ENCODE results near the gene P2RX7.
A peak's percentile ranks its signal among the peaks of the same experiment; 100 is the strongest.

DNA sequence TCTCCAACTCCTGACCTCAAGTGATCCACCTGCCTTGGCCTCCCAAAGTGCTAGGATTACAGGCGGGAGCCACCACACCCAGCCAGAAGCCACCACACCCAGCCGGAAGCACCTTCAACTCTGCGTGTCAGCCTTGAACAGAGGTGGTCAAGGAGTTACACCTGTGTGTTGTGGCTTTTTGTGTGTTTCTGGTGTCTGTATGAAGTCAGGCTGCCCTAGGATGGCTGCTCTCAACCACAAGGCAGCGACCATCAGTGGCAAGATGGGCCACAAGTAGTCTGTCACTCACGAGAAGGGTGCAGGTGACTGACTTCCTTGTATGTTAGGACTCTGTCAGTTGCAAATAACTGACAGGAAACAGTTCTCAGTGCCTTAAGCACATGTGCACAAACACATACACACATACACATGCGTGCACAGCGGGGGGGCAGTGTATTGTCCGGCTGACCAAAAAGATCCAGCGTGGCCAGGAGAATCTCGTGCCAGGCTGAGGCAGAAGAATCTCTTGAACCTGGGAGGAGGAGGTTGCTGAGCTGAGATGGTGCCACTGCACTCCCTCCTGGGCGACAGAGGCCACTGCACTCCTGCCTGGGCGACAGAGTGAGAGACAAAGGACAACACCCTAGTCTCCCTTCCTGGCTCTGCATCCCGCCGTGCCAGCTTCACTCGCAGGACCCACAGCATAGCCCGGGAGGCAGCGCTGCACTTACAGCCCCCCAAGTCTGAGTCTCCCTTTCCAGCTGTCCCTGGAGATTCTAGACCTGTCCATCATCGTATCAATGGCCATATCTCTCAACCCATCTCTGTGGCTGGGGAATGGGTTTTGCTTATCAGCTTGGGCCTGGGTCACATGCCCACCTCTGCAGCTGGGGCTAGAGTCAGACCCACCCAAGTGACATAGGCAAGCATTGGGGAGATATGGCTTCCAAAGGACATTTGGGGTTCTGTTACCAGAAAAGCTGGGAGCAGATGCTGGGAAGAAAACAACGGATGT lies 90.9 kb downstream of the P2RX7 start:
- no peak for TF ChIP-seq EZH2 (IDR thresholded peaks at IDR 0.05; ENCODE audit: borderline replicate concordance, low read length)
- TF ChIP-seq, protein P1, sequence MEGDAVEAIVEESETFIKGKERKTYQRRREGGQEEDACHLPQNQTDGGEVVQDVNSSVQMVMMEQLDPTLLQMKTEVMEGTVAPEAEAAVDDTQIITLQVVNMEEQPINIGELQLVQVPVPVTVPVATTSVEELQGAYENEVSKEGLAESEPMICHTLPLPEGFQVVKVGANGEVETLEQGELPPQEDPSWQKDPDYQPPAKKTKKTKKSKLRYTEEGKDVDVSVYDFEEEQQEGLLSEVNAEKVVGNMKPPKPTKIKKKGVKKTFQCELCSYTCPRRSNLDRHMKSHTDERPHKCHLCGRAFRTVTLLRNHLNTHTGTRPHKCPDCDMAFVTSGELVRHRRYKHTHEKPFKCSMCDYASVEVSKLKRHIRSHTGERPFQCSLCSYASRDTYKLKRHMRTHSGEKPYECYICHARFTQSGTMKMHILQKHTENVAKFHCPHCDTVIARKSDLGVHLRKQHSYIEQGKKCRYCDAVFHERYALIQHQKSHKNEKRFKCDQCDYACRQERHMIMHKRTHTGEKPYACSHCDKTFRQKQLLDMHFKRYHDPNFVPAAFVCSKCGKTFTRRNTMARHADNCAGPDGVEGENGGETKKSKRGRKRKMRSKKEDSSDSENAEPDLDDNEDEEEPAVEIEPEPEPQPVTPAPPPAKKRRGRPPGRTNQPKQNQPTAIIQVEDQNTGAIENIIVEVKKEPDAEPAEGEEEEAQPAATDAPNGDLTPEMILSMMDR (IDR thresholded peaks at IDR 0.05; ENCODE audit: low read length) = peak; percentile 70

Data from OCI-LY1 (cell line).